ENCODE data around the gene CDC42EP1.

DNA sequence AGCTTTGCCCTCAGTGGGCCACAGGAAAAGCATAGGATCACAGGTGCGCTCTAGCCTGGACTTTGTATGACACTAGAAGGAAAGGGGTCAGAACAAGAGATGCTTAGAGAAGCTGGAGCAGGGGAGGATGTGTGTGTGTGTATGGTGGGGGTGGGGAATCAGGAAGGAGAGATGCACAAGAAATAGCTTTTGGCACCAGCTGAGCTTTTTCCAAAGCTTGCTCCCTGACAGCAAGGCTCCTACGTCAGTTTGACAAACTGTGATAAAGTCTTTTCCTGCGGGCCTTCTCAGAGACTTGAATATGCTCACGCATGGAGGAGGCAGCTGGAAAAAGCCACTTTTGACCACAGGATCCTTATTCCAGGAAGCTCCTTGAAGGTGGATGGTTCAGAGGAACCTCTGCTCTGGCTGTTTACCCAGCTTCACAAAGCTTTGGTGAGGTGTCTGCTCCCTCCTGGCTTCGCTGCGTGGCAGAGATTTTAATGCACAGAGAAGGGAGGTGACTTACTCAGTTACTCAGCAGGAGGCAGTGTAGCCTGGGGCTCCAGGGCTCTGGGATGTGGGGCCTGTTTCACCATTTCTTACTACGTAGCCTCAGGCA lies 3.9 kb downstream of the CDC42EP1 start:
- TF ChIP-seq, protein P1, sequence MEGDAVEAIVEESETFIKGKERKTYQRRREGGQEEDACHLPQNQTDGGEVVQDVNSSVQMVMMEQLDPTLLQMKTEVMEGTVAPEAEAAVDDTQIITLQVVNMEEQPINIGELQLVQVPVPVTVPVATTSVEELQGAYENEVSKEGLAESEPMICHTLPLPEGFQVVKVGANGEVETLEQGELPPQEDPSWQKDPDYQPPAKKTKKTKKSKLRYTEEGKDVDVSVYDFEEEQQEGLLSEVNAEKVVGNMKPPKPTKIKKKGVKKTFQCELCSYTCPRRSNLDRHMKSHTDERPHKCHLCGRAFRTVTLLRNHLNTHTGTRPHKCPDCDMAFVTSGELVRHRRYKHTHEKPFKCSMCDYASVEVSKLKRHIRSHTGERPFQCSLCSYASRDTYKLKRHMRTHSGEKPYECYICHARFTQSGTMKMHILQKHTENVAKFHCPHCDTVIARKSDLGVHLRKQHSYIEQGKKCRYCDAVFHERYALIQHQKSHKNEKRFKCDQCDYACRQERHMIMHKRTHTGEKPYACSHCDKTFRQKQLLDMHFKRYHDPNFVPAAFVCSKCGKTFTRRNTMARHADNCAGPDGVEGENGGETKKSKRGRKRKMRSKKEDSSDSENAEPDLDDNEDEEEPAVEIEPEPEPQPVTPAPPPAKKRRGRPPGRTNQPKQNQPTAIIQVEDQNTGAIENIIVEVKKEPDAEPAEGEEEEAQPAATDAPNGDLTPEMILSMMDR (IDR thresholded peaks at IDR 0.05), result peak in 1 of 6 experiments; percentile 5
- no peak for TF ChIP-seq POLR2A (IDR thresholded peaks at IDR 0.05)

Data from Peyer's patch (tissue), 4 donors.